Naive B cell (primary cell): ENCODE data around the gene ARHGEF39. TPM values are rescaled to one million over a fixed set of nuclear protein-coding genes. Genes with fewer than 3 reads are reported as not detected.
A peak's percentile ranks its signal among the peaks of the same experiment; 100 is the strongest.

Experiments
- ATAC-seq, 2 donors: fragments of 150-1000 bp; cut with Tn5 transposase; 2 replicates each; pipeline ENCODE4 v1.10.0; 2021; ENCODE audit warnings: low read depth in 2 of 2, mild to moderate bottlenecking in 2 of 2, moderate library complexity in 2 of 2
- DNase-seq: peaks from one replicate; pipeline ENCODE4 v3.0.0; 2022
- H3K27ac Mint-ChIP-seq, 6 donors: one replicate each; pipeline ENCODE4 v1.8.0; 2020 to 2022; ENCODE audit warnings: mild to moderate bottlenecking in 6 of 6, mixed read lengths in 6 of 6, moderate library complexity in 5 of 6, inconsistent platforms in 2 of 6
- H3K27me3 Mint-ChIP-seq, 3 donors: one replicate each; pipeline ENCODE4 v1.8.0; 2021 to 2022; ENCODE audit warnings: mixed read lengths in 3 of 3, mild to moderate bottlenecking in 1 of 3
- H3K36me3 Mint-ChIP-seq, 2 donors: one replicate each; pipeline ENCODE4 v1.8.0; 2020 to 2022; ENCODE audit warnings: mixed read lengths in 2 of 2, inconsistent platforms in 1 of 2, mild to moderate bottlenecking in 1 of 2
- H3K4me1 Mint-ChIP-seq, 3 donors: one replicate each; pipeline ENCODE4 v1.8.0; 2020 to 2022; ENCODE audit warnings: mixed read lengths in 3 of 3, inconsistent platforms in 1 of 3, mild to moderate bottlenecking in 1 of 3, moderate library complexity in 1 of 3
- H3K4me3 Mint-ChIP-seq, 8 donors: one replicate each; pipeline ENCODE4 v1.8.0; 2020 to 2022; ENCODE audit warnings: mild to moderate bottlenecking in 8 of 8, mixed read lengths in 8 of 8, moderate library complexity in 8 of 8, inconsistent platforms in 2 of 8
- H3K9me3 Mint-ChIP-seq, 7 donors: one replicate each; pipeline ENCODE4 v1.8.0; 2020 to 2022; ENCODE audit warnings: mixed read lengths in 7 of 7, mild to moderate bottlenecking in 5 of 7, inconsistent platforms in 2 of 7, moderate library complexity in 1 of 7
- polyA plus RNA-seq, 6 donors: library from polyadenylated mRNA; unstranded; fragments of 300-500 nt; fragmentation: Illumina TruSeq; gene quantifications; one replicate each; pipeline ENCODE4 v1.2.3, GENCODE V29; 2021; ENCODE audit warnings: low read depth in 6 of 6

Gene ARHGEF39
- 1 to 10 TPM in 5 of 6 donors, under 1 TPM in 1; 0.90 to 4.0 (median 2.4) TPM for polyA plus RNA-seq

DNA sequence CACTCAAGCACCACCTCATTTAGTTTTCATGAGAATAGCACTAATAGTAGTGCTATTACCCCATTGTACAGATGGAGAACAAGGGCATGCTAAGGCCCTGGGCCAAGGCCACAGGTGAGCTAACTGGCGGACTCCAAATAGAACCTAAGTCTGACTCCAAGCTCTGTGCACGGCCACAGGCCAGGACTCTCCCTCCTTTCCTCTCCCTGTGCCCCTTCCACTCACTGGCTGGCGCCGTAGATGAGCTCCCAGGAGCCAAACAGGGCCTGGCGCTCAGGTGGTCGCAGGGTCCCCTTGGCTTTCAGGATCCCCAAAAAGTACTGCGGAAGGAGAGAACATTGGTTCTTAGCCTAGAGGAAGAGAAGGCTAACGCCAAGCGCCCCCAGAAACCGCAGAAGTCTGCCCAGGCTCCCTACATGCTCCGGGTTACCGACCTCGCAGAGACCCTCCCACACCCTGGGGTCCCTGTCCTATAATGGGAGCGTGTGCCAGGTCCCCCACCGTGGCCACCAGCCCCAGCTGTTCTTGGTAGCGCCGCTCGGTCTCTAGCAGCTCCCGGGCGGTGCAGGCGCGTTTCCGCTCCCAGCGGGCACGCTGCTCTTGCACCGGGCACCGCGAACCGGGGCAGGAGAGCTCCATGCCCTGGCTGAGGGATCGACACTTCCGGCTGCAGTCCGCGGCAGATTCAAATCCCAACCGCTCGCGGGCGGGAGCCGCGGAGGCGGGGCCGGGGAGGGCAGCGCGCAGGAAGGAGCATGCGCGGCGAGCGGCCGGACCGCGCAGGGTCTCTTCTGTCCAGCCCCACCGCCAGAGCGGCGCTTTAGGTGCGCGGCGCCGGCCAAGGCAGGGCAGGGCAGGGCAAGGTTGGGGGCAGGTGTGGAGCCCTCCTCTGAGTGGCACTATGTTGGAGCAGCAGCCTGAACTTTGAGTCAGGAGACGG, at the start of gene ARHGEF39:
Gene ARHGEF39 (minus strand): TSS at position 665 of the 940 bp plus-strand sequence. CDS start 26 bp downstream, at position 639.
- Mint-ChIP-seq H3K9me3 (no peaks in the 10 kb centered on the region), H3K27ac (peak within 1 kb of the TSS; percentile 22 to 82 (median 64)), H3K27me3 (no peaks in the 10 kb centered on the region), H3K4me1 (peaks cover 46 to 63% (median 60%) of the 10 kb centered on the region in 3 donors), H3K36me3 (no peaks in the 10 kb centered on the region), H3K4me3 (peak within 1 kb of the TSS; percentile 82 to 96 (median 90))
- ATAC-seq (peak; percentile 56 to 61), DNase-seq (peak; percentile 43)

DNA sequence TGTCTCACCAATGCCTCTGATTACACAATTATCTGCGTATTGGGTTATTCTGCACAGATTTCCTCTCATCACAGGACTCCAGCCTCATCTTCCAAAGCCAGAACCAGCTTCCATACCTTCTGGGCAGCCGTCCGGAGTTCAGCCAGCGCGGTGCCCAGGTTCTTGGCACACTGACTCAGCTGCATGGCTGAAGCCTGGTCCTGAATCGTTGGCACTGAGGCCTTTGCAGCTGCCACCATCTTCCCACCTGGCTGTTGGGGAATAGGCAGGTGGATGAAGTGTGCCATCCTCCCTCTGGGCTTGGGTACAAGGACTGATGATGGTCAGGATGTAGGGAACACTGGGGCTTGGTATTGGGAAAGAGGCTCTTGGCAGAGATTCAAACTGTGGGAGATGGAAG, 49.1 kb upstream of the ARHGEF39 start:
- H3K4me1 Mint-ChIP-seq, result peaks cover 16 to 17% (median 16%) of the 10 kb centered on the region in 3 donors
- ATAC-seq (no peak), DNase-seq (no peak)
- H3K27me3 Mint-ChIP-seq, result no peaks in the 10 kb centered on the region
- no peaks in the 10 kb centered on the region for H3K9me3 Mint-ChIP-seq
- H3K36me3 Mint-ChIP-seq, result peaks cover 19 to 45% of the 10 kb centered on the region in 2 donors
- H3K27ac Mint-ChIP-seq, result no peak overlapping the region
- H3K4me3 Mint-ChIP-seq, result no peak overlapping the region

DNA sequence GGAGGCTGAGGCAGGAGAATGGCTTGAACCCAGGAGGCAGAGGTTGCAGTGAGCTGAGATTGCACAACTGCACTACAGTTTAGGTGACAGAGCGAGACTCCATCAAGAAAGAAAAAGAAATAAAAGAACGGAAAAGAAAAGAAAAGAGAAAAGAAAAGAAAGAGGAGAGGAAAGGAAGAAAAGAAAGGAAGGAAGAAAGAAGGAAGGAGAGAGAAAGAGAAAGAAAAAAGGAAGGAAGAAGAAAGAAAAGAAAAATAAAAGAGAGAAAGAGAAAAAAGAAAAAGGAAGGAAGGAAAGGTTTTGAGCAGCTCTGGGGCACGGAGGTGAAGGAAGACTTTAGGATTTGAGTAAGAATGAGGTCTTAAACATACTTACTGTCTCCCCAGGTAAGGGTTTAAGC, 48.6 kb upstream of the ARHGEF39 start:
- Mint-ChIP-seq H3K27ac (peak overlapping the region in 2 of 6 donors; percentile 30 to 96), H3K9me3 (no peaks in the 10 kb centered on the region), H3K27me3 (no peaks in the 10 kb centered on the region), H3K4me3 (no peak overlapping the region), H3K4me1 (peaks cover 11 to 15% (median 12%) of the 10 kb centered on the region in 3 donors), H3K36me3 (peaks cover 19 to 50% of the 10 kb centered on the region in 2 donors)
- DNase-seq (no peak), ATAC-seq (no peak)

DNA sequence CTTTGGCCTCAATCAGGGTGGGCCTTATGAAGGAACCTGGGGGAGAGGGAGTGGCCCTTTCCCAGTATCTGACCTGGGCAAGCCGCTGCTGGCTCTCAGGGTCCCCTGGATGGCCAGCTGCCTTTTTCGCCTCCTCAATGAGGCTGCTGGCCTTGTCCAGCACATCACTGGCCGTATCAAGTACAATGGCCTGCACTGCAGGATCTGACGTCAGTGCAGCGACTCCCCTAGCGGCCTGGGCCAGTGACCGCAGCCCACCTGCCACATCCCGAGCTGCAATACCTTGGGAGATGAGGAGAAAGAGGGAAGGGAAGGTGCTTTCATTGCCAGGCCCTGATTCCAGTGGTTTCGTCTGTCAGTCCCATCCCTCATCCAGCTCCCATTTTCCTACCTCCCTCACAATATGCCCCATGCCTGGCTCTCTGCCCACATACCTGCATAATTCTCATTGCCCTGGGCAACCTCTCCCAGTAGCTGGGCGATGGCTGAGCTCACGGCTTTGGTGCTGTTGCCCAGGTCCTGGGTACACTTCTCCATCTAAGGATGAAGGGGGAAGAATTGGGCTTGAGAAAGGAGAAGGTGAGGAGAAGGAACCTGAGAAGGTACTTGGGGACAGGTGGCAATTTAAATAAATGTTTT, 47.9 kb upstream of the ARHGEF39 start:
- Mint-ChIP-seq H3K4me3 (no peak overlapping the region), H3K4me1 (peaks cover 4 to 12% (median 5%) of the 10 kb centered on the region in 3 donors), H3K27ac (peak overlapping the region in 1 of 6 donors; percentile 30), H3K9me3 (no peaks in the 10 kb centered on the region), H3K36me3 (peaks cover 16 to 57% of the 10 kb centered on the region in 2 donors), H3K27me3 (no peaks in the 10 kb centered on the region)
- ATAC-seq (no peak), DNase-seq (no peak)

DNA sequence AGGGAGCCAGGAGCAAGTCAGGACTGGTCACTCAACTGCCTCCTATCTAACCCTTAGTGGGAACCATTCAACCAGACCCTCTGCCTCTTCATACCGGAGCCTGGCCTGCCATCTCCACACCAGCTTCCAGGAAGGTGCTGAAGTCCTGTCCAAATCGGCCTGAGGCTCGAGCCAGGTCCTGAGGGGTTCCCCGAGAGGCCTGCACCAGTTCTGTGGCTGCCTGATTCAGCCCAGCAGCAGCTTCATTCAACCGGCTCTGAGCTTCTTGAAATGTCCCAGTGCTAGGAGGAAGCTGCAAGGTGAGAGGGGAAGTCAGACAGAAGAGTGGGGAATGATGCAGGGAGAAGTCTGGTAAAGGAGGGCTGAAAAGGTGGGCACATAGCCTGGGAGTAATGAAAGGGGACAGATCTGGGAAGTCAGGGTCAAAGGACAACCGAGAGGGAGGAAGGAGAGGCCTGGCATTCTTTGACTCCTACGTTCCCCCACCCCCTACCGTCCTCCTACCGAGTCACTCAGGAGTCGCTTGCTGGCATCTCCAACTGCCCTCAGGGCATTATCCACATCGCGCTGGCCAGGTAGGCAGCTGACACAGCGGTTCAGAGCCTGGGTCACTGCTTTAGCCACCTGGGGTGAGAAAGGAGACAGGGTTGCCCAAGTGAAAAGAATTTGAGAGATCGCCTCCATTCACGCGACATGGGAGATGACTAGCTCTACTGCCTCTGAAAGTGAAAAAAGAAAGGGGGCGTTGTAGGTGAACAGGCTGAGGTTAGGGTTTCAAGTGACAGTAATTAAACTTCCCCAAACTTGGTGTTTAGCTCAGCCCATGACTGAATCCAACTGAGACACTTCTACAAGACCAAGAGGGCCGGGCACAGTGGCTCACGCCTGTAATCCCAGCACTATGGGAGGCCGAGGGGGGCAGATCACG, 46.8 kb upstream of the ARHGEF39 start:
- peaks cover 21 to 65% of the 10 kb centered on the region in 2 donors for H3K36me3 Mint-ChIP-seq
- H3K4me3 Mint-ChIP-seq, result no peak overlapping the region
- no peaks in the 10 kb centered on the region for H3K27me3 Mint-ChIP-seq
- H3K9me3 Mint-ChIP-seq, result no peaks in the 10 kb centered on the region
- ATAC-seq, result no peak
- H3K27ac Mint-ChIP-seq, result peak overlapping the region in 2 of 6 donors; percentile 26 to 75
- no peak for DNase-seq
- H3K4me1 Mint-ChIP-seq, result peaks cover 2 to 18% (median 12%) of the 10 kb centered on the region in 3 donors

DNA sequence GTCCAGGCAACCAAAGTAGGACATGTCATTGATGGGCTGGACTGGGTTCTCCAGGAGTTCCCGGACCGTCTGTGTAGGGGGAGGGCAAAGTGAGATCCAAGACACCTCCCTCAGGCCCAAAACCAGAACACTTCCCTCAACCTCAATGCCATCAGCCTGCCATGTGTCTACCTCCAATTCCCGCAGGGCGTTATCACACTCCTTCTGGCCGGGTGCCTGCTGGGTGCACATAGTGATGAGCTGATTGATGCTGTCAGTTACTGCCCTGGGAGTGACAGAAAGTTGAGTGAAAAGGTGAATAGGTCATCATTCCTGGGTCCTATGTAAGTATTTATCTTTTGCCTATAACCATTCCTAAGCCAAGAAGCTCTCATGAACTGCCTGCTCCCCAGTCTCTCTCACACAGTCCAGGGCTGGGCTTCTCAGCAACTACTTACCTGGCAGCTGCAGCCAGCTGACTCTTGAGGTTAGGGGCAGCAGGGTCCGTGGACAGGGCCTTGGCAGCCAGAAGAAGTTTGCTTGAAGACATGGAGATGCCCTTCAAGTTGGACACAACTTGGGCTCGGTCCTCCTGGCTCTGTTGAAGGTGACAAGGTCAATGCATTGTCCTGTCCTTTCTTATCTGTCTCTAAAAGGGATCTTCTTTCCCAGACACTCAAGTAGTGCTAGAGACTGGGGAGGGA, 46.0 kb upstream of the ARHGEF39 start:
- Mint-ChIP-seq H3K9me3 (no peaks in the 10 kb centered on the region), H3K27me3 (no peaks in the 10 kb centered on the region), H3K4me3 (no peak overlapping the region), H3K36me3 (peaks cover 14 to 62% of the 10 kb centered on the region in 2 donors), H3K4me1 (peaks cover 2 to 13% (median 11%) of the 10 kb centered on the region in 3 donors), H3K27ac (peak overlapping the region in 3 of 6 donors; percentile 39 to 66 (median 58))
- DNase-seq (no peak), ATAC-seq (no peak)

DNA sequence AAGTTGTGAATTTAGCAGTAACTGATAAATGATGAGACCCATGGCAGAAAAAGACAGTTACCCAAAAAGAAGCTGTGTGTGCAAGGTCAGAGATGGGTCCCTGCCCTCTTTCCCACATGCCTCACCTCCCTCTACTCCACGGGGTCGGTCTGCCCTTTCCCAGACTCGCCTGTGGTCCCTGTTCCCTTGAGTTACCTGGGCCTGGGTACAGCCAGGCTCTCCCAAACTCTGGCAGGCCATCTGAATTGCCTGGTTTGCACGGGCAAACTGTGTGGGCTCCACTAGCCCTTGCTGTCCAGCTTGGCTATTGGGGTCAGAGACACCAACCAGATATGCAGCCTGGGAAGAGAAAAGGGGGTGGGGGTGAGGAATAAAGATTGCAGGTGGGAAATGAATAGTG, 43.2 kb upstream of the ARHGEF39 start:
- Mint-ChIP-seq H3K27ac (peak overlapping the region in 3 of 6 donors; percentile 11 to 83 (median 40)), H3K4me3 (no peak overlapping the region), H3K36me3 (peaks cover 10 to 43% of the 10 kb centered on the region in 2 donors), H3K9me3 (no peaks in the 10 kb centered on the region), H3K27me3 (no peaks in the 10 kb centered on the region), H3K4me1 (peaks cover 2 to 13% (median 11%) of the 10 kb centered on the region in 3 donors)
- ATAC-seq (no peak), DNase-seq (no peak)

- Mint-ChIP-seq H3K4me1 (peaks cover 2 to 13% (median 11%) of the 10 kb centered on the region in 3 donors), H3K4me3 (no peak overlapping the region), H3K27ac (peak overlapping the region in 2 of 6 donors; percentile 22 to 63), H3K9me3 (no peaks in the 10 kb centered on the region), H3K27me3 (no peaks in the 10 kb centered on the region), H3K36me3 (peaks cover 10 to 45% of the 10 kb centered on the region in 2 donors)
- ATAC-seq, result no peak
- no peak for DNase-seq
These were observed 42.0 kb upstream of the ARHGEF39 start for GRCh38 chr9:35706951-35707350.

DNA sequence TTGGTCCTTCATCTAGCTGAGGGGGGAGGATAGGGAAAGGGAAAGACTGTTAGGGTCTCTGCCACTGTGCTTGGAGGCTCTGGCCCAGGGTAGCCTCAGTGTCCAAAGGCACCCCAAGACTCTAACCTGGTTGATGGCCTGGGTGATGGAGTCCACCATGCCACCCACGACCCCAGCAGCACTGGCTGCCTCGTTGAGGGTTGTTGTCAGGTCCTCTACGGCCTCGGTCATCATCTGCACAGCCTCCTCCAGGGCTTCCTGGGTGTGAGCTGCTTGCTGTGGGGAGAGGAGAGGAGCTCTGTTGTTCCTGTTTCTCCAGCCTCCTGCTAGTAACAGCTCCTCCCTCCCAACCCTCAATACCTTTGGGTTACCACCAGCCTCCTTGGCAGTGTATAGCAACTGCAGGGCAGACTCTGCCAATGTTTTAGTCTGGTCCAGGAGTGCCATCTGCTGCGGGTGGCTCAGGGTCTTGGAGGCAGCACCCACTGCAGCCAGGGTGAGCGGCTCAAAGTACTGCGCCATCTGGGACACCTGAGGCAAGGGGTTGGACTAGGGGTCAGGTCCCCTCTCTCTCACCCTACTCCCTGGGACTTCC, 40.9 kb upstream of the ARHGEF39 start:
- no peak for ATAC-seq
- H3K27ac Mint-ChIP-seq, result peak overlapping the region in 1 of 6 donors; percentile 62
- peaks cover 2 to 11% (median 10%) of the 10 kb centered on the region in 3 donors for H3K4me1 Mint-ChIP-seq
- H3K9me3 Mint-ChIP-seq, result no peaks in the 10 kb centered on the region
- peaks cover 10 to 36% of the 10 kb centered on the region in 2 donors for H3K36me3 Mint-ChIP-seq
- DNase-seq, result no peak
- H3K27me3 Mint-ChIP-seq, result no peaks in the 10 kb centered on the region
- no peak overlapping the region for H3K4me3 Mint-ChIP-seq

DNA sequence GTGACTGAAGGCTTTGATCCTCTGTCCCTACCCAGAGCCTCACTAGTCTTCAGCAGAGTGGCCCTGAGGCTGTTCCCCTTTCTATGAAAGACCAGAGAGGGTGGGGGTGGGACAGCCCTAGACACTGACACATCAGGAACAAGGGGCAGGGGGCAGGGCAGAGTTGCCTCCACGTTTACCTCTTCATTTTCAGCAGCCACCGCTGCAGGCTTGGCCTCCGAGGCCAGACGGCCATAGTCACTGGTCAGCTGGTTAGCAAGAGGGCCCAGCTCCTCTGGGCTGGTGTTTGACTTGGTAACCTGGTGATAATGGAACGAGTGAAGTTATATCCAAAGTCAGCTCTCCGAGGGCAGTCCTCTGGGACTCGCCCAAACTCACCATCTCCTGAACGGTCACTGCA, 40.4 kb upstream of the ARHGEF39 start:
- H3K4me3 Mint-ChIP-seq, result no peak overlapping the region
- H3K27me3 Mint-ChIP-seq, result no peaks in the 10 kb centered on the region
- DNase-seq (no peak), ATAC-seq (no peak)
- peaks cover 0 to 11% (median 10%) of the 10 kb centered on the region in 3 donors for H3K4me1 Mint-ChIP-seq
- peak overlapping the region in 1 of 6 donors; percentile 62 for H3K27ac Mint-ChIP-seq
- H3K36me3 Mint-ChIP-seq, result peaks cover 10 to 36% of the 10 kb centered on the region in 2 donors
- no peaks in the 10 kb centered on the region for H3K9me3 Mint-ChIP-seq

GRCh38 chr9:35703906-35704672, 39.1 kb upstream of the ARHGEF39 start:
- peak overlapping the region in 1 of 6 donors; percentile 22 for H3K27ac Mint-ChIP-seq
- H3K4me1 Mint-ChIP-seq, result peaks cover 0 to 11% (median 10%) of the 10 kb centered on the region in 3 donors
- peaks cover 10 to 36% of the 10 kb centered on the region in 2 donors for H3K36me3 Mint-ChIP-seq
- DNase-seq, result no peak
- H3K4me3 Mint-ChIP-seq, result no peak overlapping the region
- no peaks in the 10 kb centered on the region for H3K9me3 Mint-ChIP-seq
- no peak for ATAC-seq
- H3K27me3 Mint-ChIP-seq, result no peaks in the 10 kb centered on the region
